Smooth muscle cell (in vitro differentiated cells): ENCODE data around the gene ABHD2. TPM values are rescaled to one million over a fixed set of nuclear protein-coding genes. Genes with fewer than 3 reads are reported as not detected.

Experiments
- DNase-seq: peaks from one replicate; lab custom pipeline; 2025; ENCODE audit not compliant: unreplicated experiment; lab: John Stamatoyannopoulos, UW
- H2AFZ ChIP-seq: fragments of 200-600 bp; sonication (generic); 2 replicates; pipeline ENCODE4 v1.6.0; 2016; ENCODE audit warnings: antibody characterized with exemption, low read depth, mild to moderate bottlenecking
- H3F3A ChIP-seq: fragments of 200-600 bp; sonication (generic); 2 replicates; pipeline ENCODE4 v1.6.0; 2017; ENCODE audit warnings: antibody characterized with exemption, low read depth
- H3K27ac ChIP-seq: fragments of 200-600 bp; sonication (generic); 2 replicates; pipeline ENCODE4 v1.5.1; 2016; ENCODE audit warnings: low read depth, mild to moderate bottlenecking
- H3K27me3 ChIP-seq: fragments of 200-600 bp; sonication (generic); 2 replicates; pipeline ENCODE4 v1.6.1; 2016; ENCODE audit warnings: low read depth, mild to moderate bottlenecking
- H3K36me3 ChIP-seq: fragments of 200-600 bp; sonication (generic); 2 replicates; pipeline ENCODE4 v1.5.1; 2016; ENCODE audit warnings: low read depth
- H3K4me1 ChIP-seq: fragments of 200-600 bp; sonication (generic); 2 replicates; pipeline ENCODE4 v1.5.1; 2016; ENCODE audit warnings: low read depth
- H3K4me2 ChIP-seq: fragments of 200-600 bp; sonication (generic); 2 replicates; pipeline ENCODE4 v1.6.0; 2016; ENCODE audit warnings: mild to moderate bottlenecking
- H3K4me3 ChIP-seq: fragments of 200-600 bp; sonication (generic); 2 replicates; pipeline ENCODE4 v1.5.1; 2016; ENCODE audit warnings: mild to moderate bottlenecking
- H3K79me2 ChIP-seq: fragments of 200-600 bp; sonication (generic); 2 replicates; pipeline ENCODE4 v1.6.0; 2016; ENCODE audit warnings: low read depth, mild to moderate bottlenecking
- H3K9ac ChIP-seq: fragments of 200-600 bp; sonication (generic); 2 replicates; pipeline ENCODE4 v1.6.0; 2016; ENCODE audit warnings: low read depth
- H3K9me3 ChIP-seq: fragments of 200-600 bp; sonication (generic); replicated peaks from 2 replicates; pipeline ENCODE4 v1.5.1; 2016; ENCODE audit warnings: low read depth
- H4K20me1 ChIP-seq: fragments of 200-600 bp; sonication (generic); 2 replicates; pipeline ENCODE4 v1.6.0; 2016; ENCODE audit warnings: low read depth
- WGBS: methylation state at CpG from one replicate; pipeline ENCODE4 v1.1.7; 2016; ENCODE audit warnings: low lambda C conversion rate; 5-methylcytosine and 5-hydroxymethylcytosine counted together
- polyA plus RNA-seq: library from polyadenylated mRNA; unstranded; fragments of >200 nt; fragmentation: Nextera tagmentation; extraction: Ambion mirVana; gene quantifications from 2 replicates; pipeline ENCODE4 v1.2.1, GENCODE V29; 2016
- total RNA-seq: library from RNA; depleted of rRNA; stranded (reverse); fragments of >200 nt; gene quantifications from 2 replicates; pipeline ENCODE4 v1.2.3, GENCODE V29; 2014
- TF ChIP-seq, protein P1 (sequence below): fragments of 200-600 bp; sonication (generic); IDR thresholded peaks from 2 replicates; pipeline ENCODE4 v1.5.1; 2017; ENCODE audit warnings: borderline replicate concordance, mild to moderate bottlenecking, antibody characterized with exemption; ENCODE audit not compliant: insufficient read depth, poor library complexity, severe bottlenecking

ABHD2 gene
- total and polyA plus RNA-seq, 2 experiments from 2014 or later: 9.4 to 23.9 TPM

DNA sequence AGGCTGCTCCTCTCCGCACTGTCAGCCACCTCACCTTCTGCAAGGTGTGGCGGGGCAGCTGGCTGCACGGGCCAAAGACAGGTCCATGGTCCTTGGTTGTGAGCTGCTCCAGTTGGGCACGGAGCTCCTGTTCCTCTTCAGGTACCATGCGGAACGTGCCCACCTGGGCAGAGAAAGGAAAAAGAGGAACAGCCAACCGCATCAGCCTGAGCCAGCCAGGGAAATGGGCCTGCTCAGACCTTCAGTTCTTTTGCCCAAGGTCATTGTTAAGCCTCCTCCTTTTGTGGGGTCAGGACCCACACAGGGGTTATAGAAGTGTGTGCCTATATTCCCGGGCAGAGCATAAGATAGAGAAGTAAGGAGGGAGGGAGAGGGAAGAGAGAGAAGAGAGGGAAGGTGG is 130.3 kb downstream of the ABHD2 start:
- Histone ChIP-seq H3K4me3 (no peak overlapping the region), H3K4me2 (no peak overlapping the region), H4K20me1 (no peaks in the 10 kb centered on the region), H3K79me2 (no peaks in the 10 kb centered on the region), H3K9ac (no peak overlapping the region), H3K36me3 (no peaks in the 10 kb centered on the region), H3K27me3 (peaks cover 14% of the 10 kb centered on the region), H2AFZ (no peak overlapping the region), H3K27ac (no peak overlapping the region), H3K9me3 (no peaks in the 10 kb centered on the region), H3F3A (no peaks in the 10 kb centered on the region), H3K4me1 (peaks cover 4% of the 10 kb centered on the region)
- 91% methylated on average over 8 of the region's 8 CpGs for WGBS
- DNase-seq: no peak
- TF ChIP-seq, protein P1, sequence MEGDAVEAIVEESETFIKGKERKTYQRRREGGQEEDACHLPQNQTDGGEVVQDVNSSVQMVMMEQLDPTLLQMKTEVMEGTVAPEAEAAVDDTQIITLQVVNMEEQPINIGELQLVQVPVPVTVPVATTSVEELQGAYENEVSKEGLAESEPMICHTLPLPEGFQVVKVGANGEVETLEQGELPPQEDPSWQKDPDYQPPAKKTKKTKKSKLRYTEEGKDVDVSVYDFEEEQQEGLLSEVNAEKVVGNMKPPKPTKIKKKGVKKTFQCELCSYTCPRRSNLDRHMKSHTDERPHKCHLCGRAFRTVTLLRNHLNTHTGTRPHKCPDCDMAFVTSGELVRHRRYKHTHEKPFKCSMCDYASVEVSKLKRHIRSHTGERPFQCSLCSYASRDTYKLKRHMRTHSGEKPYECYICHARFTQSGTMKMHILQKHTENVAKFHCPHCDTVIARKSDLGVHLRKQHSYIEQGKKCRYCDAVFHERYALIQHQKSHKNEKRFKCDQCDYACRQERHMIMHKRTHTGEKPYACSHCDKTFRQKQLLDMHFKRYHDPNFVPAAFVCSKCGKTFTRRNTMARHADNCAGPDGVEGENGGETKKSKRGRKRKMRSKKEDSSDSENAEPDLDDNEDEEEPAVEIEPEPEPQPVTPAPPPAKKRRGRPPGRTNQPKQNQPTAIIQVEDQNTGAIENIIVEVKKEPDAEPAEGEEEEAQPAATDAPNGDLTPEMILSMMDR: no peak

DNA sequence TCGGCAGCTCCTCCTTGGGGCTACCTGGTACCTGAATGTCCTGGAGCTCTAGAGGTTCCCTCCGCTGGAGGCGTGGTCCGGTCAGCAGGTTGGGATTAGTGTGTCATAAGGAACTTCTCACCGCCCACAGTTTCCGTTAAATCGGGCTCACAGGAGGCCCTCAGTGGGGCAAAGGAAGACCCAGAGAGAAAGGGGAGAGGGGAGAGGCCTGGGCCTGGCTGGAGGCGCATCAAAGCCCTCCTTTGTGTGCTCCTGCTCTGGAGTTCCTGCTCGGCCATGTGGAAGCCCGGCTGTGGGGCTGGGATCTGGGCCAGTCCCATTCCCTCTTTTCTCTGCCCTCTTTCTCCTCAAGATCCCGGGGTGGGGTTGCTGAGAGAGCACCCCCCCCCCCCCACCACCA is 133.3 kb downstream of the ABHD2 start, which contains the start of gene RLBP1:
Gene RLBP1 (minus strand): TSS at position 37 of the 400 bp plus-strand sequence. CDS start 2,604 bp downstream, outside the sequence.
- H3K9ac ChIP-seq: no peak within 1 kb of the TSS
- WGBS: 88% methylated on average over 10 of the region's 11 CpGs
- H3K9me3 ChIP-seq: no peaks in the 10 kb centered on the region
- no peak within 1 kb of the TSS for H3K27ac ChIP-seq
- no peaks in the 10 kb centered on the region for H3F3A ChIP-seq
- H2AFZ ChIP-seq: no peak within 1 kb of the TSS
- no peaks in the 10 kb centered on the region for H4K20me1 ChIP-seq
- peaks cover 4% of the 10 kb centered on the region for H3K4me1 ChIP-seq
- peaks cover 14% of the 10 kb centered on the region for H3K27me3 ChIP-seq
- TF ChIP-seq, protein P1: no peak
- no peaks in the 10 kb centered on the region for H3K36me3 ChIP-seq
- no peak within 1 kb of the TSS for H3K4me3 ChIP-seq
- no peak for DNase-seq
- no peaks in the 10 kb centered on the region for H3K79me2 ChIP-seq
- no peak within 1 kb of the TSS for H3K4me2 ChIP-seq

DNA sequence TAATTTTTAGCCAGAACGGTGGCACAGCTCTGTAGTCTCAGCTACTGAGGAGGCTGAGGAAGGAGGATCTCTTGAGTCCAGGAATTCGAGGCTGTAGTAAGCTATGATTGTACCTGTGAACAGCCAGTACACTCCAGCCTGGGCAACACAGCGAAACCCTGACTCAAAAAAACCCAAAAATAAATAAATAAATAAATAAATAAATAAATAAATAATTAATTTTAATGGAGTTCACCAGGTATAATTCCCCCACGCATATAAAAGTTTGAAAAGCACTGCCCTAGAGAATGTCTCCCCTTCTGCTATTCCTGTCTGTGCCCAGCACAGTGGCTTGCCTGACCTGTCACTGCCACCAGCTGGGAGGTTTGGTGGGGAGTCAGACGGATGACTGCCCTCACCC is 137.3 kb downstream of the ABHD2 start:
- Histone ChIP-seq H3K27ac (no peak overlapping the region), H3F3A (no peaks in the 10 kb centered on the region), H3K9ac (no peak overlapping the region), H3K4me3 (no peak overlapping the region), H4K20me1 (no peaks in the 10 kb centered on the region), H3K36me3 (no peaks in the 10 kb centered on the region), H3K4me1 (peaks cover 4% of the 10 kb centered on the region), H3K9me3 (no peaks in the 10 kb centered on the region), H2AFZ (no peak overlapping the region), H3K27me3 (peaks cover 7% of the 10 kb centered on the region), H3K4me2 (no peak overlapping the region), H3K79me2 (no peaks in the 10 kb centered on the region)
- no peak for DNase-seq
- WGBS: 89% methylated on average over 5 of the region's 5 CpGs
- TF ChIP-seq, protein P1: no peak
